GM19099 (cell line): ENCODE results near the gene REPIN1.

Source experiments
- POLR2A ChIP-seq: IDR thresholded peaks from 3 replicates; pipeline ENCODE4 v1.6.1; 2011; ENCODE audit warnings: low read depth; ENCODE audit not compliant: insufficient read length; ENCODE audit errors: extremely low read depth

Gene REPIN1

DNA sequence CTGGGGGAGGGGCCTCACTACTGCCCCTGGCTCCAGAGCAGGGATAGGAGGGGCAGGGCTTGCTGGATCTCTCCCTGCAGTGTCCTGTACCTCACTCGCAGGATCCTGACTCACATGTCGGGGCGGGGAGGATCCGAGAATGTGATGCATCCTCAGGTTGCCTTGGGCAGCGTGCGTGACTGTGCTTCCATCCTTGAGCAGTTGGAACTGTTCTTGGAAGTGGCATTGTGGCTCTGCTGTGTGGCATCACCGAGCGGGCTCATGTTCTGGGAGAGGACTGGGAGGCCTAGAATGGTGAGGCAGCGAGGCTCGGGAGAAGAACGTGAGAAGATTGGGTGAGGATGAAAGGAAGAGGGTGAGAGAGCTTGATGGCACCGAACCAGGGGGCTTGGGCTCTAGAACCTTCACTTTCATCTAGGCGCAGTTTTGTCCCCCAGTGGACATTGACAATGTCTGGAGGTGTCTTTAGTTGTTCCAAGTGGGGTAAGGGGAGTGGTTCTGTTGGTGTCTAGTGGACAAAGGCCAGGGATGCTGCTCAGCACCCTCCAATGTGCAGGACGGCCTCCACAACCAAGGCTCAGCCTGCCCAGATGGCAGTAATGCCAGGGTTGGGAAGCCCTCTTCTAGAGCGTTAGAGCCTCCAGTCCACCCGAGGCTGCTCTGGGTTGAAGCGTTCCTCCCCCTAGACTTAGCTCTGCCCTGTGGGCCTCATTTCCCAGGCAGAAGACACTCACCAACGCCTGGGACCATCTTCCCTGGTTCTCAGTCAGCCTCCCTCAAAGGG lies 35.6 kb upstream of the REPIN1 start:
- TF ChIP-seq POLR2A = no peak

DNA sequence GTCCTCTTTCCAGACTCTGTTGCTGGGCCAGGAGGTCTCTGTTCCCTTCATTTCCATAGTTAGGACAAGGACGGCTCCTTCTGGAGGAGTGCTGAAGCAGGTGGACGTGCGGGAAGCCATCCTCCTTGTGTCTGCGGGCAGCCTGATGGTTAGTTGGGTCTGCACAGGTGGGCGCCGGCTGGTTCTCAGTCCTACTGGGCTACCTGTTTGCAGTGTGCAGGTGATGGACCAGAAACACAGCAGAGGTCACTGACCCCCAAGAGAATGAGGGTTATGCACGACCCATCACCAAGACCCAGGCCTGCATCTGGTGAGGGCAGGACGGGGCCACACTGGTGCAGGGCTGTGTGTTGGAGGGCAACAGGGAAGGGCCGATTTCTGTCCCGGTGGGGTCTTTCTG lies 35.0 kb upstream of the REPIN1 start:
- TF ChIP-seq POLR2A = no peak

DNA sequence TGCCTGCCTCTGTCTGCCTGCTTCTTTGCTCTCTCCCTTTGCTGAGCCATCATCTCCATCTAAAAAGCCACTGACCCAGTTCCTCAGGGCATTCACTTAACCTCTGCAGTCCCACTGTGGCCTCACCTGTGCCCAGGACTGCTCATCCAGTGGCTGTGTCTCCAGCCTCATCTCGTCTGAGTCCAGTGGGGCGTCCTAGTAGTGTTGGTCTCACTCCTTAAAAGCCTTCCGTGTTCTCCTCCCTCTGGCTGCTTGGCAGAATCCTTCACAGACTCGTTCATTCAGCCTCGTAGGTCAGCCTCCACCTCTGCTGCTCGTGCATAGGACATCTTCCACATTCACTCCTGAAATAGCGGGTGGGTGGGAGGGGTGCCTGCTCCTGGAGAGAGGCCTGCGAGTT lies 34.5 kb upstream of the REPIN1 start:
- TF ChIP-seq POLR2A = no peak

DNA sequence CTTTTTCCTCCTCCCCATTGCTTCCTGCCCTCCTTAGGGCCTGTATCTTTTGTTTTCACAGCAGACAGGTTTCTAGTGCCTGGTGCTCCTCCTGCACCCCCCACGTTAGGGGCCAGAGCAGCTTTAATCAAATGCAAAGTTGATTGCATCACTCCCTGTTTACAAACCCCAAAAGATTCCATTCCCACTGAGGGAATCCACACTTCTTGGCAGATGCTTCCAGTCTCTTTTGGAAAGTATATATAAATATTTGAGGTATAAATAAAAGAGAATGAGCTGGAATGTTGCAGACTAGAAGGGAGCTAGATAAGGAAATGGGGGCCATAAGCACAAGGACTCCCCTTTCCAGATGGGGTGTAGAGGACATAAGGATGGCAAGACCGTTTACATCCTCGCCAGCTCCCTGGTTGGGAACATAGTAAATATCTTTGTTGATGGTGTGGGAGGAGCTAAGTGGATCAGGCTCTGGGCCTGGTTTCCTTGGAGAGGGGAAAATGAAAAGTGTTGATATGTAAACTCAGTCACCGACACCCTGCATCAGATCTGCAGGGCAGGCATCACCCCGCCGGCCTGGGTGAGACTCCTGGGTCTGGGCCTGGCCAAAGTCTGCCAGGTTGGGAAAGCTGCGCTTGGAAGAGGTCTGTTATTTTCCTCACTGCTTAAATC lies 33.4 kb upstream of the REPIN1 start:
- TF ChIP-seq POLR2A = no peak

DNA sequence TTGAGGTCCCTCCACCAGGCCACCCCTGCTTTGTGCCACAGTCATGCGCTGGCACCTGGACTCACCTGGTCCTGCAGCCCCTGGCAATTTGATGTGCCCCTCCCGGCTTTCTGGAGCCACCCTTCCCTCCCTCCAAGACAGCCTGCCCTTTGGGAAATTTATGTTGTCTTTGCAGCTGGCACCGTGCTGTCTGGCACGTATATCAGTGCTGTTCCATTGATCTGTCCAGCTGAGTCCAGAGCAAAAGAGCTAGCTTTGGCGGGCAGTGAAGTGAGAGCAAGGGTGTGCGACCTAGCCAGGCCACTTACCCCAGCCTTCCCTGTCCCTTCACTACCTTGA lies 32.9 kb upstream of the REPIN1 start:
- TF ChIP-seq POLR2A = no peak

DNA sequence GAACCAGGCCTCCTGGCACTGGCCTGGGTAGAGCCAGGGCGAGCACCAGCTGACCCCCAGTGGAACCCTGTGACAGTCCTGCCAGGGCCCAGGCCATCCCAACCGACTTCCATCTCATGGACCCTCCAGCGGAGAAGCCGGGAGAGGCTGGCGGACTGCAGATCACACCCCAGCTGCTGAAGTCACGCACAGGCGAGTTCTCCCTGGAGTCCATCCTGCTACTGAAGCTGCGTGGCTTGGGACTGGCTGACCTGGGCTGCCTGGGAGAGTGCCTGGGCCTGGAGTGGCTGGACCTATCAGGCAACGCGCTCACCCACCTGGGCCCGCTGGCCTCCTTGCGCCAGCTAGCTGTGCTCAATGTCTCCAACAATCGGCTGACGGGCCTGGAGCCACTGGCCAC lies 31.9 kb upstream of the REPIN1 start:
- TF ChIP-seq POLR2A = no peak

DNA sequence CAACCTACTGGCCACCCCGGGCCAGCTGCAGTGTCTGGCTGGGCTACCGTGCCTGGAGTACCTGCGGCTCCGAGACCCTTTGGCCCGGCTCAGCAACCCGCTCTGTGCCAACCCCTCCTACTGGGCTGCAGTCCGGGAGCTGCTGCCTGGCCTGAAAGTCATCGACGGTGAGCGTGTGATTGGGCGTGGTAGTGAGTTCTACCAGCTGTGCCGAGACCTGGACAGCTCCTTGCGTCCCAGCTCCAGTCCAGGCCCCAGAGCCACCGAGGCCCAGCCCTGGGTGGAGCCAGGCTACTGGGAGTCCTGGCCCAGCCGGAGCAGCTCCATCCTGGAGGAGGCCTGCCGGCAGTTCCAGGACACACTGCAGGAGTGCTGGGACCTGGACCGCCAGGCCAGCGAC lies 31.4 kb upstream of the REPIN1 start:
- no peak for TF ChIP-seq POLR2A

DNA sequence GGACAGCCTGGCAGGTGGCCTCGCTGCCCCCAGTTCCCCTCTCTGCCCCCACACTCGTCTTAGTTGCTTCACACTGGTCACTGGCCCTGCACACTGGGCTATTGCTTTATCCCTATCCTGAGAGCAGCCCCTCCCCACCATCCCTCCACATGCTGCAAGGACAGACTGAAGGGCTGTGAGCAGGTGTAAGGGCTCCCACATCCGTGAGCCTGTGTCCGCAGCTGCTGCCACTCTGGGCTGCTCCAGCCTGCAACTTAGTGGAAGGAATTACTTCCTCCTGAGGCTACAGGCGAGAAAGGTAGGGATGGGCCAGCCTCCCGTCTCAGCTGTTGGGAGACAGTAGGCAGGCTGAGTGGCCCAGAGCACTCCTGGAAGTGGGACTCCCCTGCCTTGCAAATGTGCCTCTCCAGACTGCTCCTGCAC lies 31.0 kb upstream of the REPIN1 start:
- TF ChIP-seq POLR2A = no peak

DNA sequence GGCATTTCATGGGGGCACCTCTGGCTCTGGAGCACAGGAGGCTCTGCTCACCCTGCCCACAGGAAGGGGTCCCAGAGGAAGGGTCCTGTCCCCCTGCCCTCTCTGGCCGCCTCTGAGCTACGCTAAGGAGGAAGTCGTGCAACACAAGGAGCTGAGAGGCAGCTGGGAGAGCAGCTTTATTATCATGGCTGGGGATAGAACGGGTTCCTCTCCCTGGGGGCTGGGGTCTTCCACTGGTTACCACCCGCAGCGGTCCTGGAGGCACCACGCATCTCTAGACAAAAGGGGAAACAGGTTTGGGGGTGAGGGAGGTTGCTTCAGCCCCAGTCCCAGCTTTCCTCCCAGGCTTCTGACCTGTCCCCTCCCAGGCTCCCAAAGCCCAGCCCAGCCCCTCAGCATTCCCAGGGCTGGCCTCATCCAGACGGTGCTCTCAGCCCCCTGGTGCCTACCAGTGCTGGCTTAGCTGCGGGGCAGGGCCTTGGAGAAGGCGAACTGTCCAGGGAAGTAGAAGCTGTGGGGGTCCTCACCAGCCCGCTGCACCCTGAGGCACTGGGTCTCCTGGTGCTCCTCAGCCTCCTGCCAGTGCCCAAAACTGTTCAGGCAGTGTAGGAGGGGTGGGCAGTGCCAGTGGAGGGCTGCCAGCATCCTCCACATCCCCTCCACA lies 30.3 kb upstream of the REPIN1 start:
- no peak for TF ChIP-seq POLR2A

DNA sequence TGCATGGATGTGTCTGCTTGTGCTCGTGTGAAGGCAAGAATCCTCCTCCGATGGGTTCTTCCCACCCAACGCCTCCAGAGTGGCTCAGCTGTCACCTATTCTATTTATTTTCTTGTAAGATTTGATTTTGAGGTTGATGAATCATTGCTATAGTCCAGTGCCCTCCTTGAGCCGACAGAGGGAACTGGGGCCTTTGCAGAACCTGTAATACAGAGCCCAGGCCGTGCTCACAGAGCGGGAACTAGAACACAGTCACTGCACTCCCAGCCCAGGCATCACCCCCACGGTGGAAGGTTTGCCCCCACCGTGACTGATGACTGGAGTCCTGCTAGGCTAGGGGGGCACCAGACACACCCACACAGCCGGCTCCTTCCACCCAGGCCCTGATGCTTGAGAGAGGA lies 29.2 kb upstream of the REPIN1 start:
- no peak for TF ChIP-seq POLR2A

DNA sequence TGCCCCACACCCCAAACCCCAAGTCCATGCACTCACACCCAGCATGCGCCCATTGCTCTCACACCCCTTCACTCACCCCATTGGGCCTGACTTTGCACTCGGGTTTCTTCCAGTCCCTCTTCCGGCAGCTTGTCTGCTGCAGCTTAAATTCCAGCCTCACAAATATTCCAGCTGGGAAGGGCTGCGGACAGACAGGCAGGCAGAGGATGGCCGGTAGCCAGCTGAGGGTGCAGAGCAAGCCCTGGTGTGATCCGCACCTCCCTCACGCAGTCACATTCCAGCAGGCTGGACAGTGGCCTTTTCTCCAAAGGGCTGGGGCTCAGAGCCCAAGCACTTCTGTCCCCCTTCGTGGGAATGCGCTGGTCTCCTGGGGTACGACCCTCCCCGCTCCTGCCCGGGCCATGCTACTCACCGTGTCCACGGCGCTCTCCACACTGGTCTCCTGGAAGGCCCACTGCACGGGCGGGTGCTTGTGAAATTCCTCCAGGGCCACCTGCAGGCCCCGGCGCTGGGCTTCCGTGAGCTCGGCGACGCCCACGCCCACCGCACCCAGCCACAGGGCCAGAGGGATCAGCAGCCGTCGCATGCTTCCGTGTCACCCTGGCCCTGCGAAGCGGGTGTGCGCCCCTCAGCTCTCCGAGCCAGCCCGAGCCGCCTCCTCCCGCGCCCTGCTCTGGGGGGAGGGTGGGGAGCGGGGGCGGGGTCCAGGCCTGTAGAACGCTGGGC lies 28.4 kb upstream of the REPIN1 start:
- no peak for TF ChIP-seq POLR2A

DNA sequence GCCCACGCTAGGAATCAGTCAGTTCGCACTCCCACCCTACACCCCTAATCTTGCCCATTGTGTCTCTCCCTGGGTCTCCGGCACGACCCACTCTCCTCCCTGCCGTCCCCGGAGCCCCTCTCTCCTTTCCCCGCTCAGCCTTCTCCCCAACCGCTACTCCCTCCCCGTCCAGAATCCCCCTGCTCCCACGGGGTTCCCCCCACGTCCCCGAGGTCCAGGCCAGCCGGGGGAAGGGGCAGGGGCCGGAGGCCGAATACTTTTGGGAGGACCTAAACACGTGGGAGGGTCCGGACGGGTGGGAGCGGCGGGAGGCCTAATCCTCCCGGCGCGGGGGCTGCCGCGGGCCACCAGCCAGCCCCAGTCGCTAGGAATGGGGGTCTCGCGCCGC lies 27.8 kb upstream of the REPIN1 start:
- no peak for TF ChIP-seq POLR2A

DNA sequence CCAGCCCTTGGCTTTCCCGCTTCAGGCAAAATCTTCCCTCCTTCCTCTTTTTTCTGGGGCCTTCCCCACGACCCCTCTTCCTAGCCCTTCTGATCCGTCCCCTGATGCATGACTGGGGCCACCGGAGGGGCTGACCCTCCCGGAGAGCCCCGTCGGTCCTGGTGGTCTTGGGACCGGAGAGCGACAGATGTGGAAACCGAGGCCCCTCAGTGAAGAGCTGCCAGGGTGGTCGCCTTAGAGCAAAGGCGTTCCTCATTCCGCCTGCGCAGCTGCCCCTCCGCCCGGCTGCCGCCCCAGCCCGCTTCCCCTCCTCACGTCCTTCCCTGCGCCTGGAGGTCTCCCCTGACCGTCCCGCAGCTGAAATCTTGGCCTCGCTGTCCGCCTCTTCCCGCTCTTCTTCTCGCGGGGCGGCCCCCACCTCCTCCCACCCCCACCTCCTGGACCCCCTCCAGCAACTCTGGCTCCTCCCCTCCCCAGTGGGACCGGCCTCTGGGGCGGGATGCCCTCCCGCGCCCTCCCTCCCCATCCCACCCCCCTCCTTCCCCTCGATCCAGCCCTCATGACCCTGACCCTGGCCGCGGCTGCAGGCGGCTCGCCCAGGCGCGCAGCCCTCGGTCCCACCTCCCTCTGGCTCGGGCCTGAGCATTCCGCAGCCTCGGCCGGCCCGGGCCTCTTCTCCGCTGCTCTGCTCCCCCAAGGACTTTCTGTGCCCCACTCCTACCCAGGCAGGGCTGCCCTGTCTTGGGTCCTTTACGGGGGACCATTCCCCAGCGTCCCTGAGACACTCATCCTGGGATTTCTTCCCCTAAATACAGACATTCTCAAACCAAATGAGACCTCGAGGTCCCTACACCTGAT lies 27.1 kb upstream of the REPIN1 start, which contains the start of gene RARRES2:
TSS of gene RARRES2 (minus strand) at position 367 of the 858 bp plus-strand sequence. CDS start 1,020 bp downstream, outside the sequence.
- no peak for TF ChIP-seq POLR2A

DNA sequence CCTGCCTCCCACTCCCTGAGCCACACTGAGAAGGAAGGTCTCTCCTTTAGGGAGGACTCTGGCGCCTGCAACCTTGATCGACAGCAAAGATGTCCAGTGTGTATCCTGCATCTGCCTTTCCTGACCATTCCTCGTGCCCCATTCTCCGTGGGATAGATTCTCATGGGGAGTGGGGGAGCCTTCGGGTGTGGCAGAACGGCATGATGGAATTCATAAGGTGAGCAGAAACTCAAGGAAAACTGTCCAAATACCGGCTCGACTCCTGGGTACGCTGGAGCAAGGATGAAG lies 26.6 kb upstream of the REPIN1 start:
- no peak for TF ChIP-seq POLR2A

DNA sequence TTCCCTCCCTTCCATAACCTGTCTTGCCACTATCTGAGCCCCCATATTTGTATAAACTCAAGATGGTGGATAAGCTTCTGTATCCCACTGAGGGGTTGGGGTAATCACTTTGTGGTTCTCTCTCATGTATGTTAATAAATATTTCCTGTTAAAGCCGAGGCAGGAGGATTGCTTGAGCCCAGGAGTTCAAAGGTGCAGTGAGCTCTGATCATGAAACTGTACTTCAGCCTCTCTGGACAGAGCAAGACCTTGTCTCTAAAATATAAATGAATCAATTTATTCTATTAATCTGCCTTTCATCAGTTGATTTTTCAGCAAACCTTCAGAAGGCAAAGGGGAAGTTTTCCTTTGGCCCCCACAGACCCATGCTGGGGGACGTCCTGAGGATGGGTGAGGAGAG lies 25.4 kb upstream of the REPIN1 start:
- TF ChIP-seq POLR2A = no peak
